Thymus (tissue), 11 donors: ENCODE measurements around the gene ZDHHC12. TPM values are rescaled to one million over a fixed set of nuclear protein-coding genes. Genes with fewer than 3 reads are reported as not detected.

ENCODE experiments used
- DNase-seq, 9 donors: peaks; one replicate each; pipeline ENCODE4 v3.0.0-alpha.2; 2013; ENCODE audit warnings: low spot score in 9 of 9, low read depth in 6 of 9, missing footprints in 1 of 9
- H3K27ac ChIP-seq, 2 donors: one replicate each; pipeline ENCODE4 v1.5.1; 2013; ENCODE audit warnings: control low read depth in 1 of 2, low read depth in 1 of 2, low read length in 1 of 2, mild to moderate bottlenecking in 1 of 2, moderate library complexity in 1 of 2
- H3K27me3 ChIP-seq, 2 donors: one replicate each; pipeline ENCODE4 v1.5.1; 2013; ENCODE audit warnings: low read length in 1 of 2; ENCODE audit not compliant: control insufficient read depth in 2 of 2, insufficient read depth in 1 of 2
- H3K36me3 ChIP-seq, 2 donors: one replicate each; pipeline ENCODE4 v1.5.1; 2013; ENCODE audit warnings: low read length in 1 of 2, mild to moderate bottlenecking in 1 of 2, moderate library complexity in 1 of 2; ENCODE audit not compliant: control insufficient read depth in 2 of 2, insufficient read depth in 2 of 2
- H3K4me1 ChIP-seq, 2 donors: one replicate each; pipeline ENCODE4 v1.5.1; 2013; ENCODE audit warnings: low read length in 2 of 2; ENCODE audit not compliant: control insufficient read depth in 2 of 2, insufficient read depth in 2 of 2
- H3K4me3 ChIP-seq, 2 donors: one replicate each; pipeline ENCODE4 v1.5.1; 2013; ENCODE audit warnings: low read length in 2 of 2, control low read depth in 1 of 2, mild to moderate bottlenecking in 1 of 2
- H3K9me3 ChIP-seq, 2 donors: one replicate each; pipeline ENCODE4 v1.5.1; 2013; ENCODE audit warnings: low read length in 1 of 2, mild to moderate bottlenecking in 1 of 2; ENCODE audit not compliant: control insufficient read depth in 2 of 2, insufficient read depth in 1 of 2
- WGBS: extraction: QIAGEN DNeasy Blood & Tissue Kit; methylation state at CpG from one replicate; pipeline ENCODE4 v1.1.7; 2013; 5-methylcytosine and 5-hydroxymethylcytosine counted together
- polyA plus RNA-seq: library from polyadenylated mRNA; stranded (reverse); fragments of 200-250 nt; gene quantifications from one replicate; pipeline ENCODE4 v1.2.3, GENCODE V29; 2013
- total RNA-seq: library from RNA; stranded (reverse); fragments of 120-200 nt; gene quantifications from one replicate; pipeline ENCODE4 v1.2.4, GENCODE V29; 2013
- donor health status: healthy.

ZDHHC12 gene
- total and polyA plus RNA-seq, 2 donors, result 20.7 to 46.4 TPM

- peak in 5 of 9 donors; percentile 55 to 85 (median 62) for DNase-seq
- 55% methylated on average over 17 of the region's 17 CpGs for WGBS
- H3K4me3 ChIP-seq, result peak overlapping the region; percentile 9 to 16
- H3K27me3 ChIP-seq, result no peaks in the 10 kb centered on the region
- H3K4me1 ChIP-seq, result peaks cover 21 to 48% of the 10 kb centered on the region in 2 donors
- peak overlapping the region; percentile 77 to 94 for H3K27ac ChIP-seq
- peaks cover 0 to 4% of the 10 kb centered on the region in 2 donors for H3K36me3 ChIP-seq
- no peaks in the 10 kb centered on the region for H3K9me3 ChIP-seq
These were observed 38.1 kb downstream of the ZDHHC12 start for GRCh38 chr9:128685636-128686489.

- Histone ChIP-seq H3K9me3 (no peaks in the 10 kb centered on the region), H3K4me3 (peak overlapping the region; percentile 65 to 77), H3K4me1 (peaks cover 21 to 48% of the 10 kb centered on the region in 2 donors), H3K36me3 (no peaks in the 10 kb centered on the region), H3K27me3 (no peaks in the 10 kb centered on the region), H3K27ac (peak overlapping the region; percentile 94 to 96)
- DNase-seq, result peak in 7 of 9 donors; percentile 55 to 89 (median 75)
- 9% methylated on average over 15 of the region's 15 CpGs for WGBS
These were observed 39.4 kb downstream of the ZDHHC12 start for GRCh38 chr9:128684325-128685199.

- peak overlapping the region; percentile 65 to 77 for H3K4me3 ChIP-seq
- H3K27me3 ChIP-seq, result no peaks in the 10 kb centered on the region
- no peaks in the 10 kb centered on the region for H3K9me3 ChIP-seq
- no peaks in the 10 kb centered on the region for H3K36me3 ChIP-seq
- peak overlapping the region; percentile 94 to 96 for H3K27ac ChIP-seq
- peaks cover 21 to 48% of the 10 kb centered on the region in 2 donors for H3K4me1 ChIP-seq
- no peak for DNase-seq
- under 1% methylated on average over 3 of the region's 3 CpGs for WGBS
These were observed 39.9 kb downstream of the ZDHHC12 start for GRCh38 chr9:128684065-128684324.

- H3K4me1 ChIP-seq, result peaks cover 21 to 47% of the 10 kb centered on the region in 2 donors
- 6% methylated on average over 21 of the region's 21 CpGs for WGBS
- peak in 2 of 9 donors; percentile 19 to 37 for DNase-seq
- H3K27ac ChIP-seq, result peak overlapping the region; percentile 49 to 94
- H3K4me3 ChIP-seq, result peak overlapping the region; percentile 65 to 77
- no peaks in the 10 kb centered on the region for H3K36me3 ChIP-seq
- no peaks in the 10 kb centered on the region for H3K27me3 ChIP-seq
- no peaks in the 10 kb centered on the region for H3K9me3 ChIP-seq
These were observed 40.4 kb downstream of the ZDHHC12 start for GRCh38 chr9:128683340-128684064.

GRCh38 chr9:128677794-128678193 lies 46.1 kb downstream of the ZDHHC12 start:
- Histone ChIP-seq H3K27me3 (no peaks in the 10 kb centered on the region), H3K4me3 (no peak overlapping the region), H3K36me3 (no peaks in the 10 kb centered on the region), H3K4me1 (no peaks in the 10 kb centered on the region), H3K27ac (no peak overlapping the region), H3K9me3 (no peaks in the 10 kb centered on the region)
- 97% methylated on average over 10 of the region's 10 CpGs for WGBS
- DNase-seq, result no peak

- H3K4me3 ChIP-seq, result no peak overlapping the region
- no peak for DNase-seq
- H3K9me3 ChIP-seq, result no peaks in the 10 kb centered on the region
- H3K27me3 ChIP-seq, result no peaks in the 10 kb centered on the region
- WGBS, result 99% methylated on average over 4 of the region's 4 CpGs
- no peak overlapping the region for H3K27ac ChIP-seq
- H3K4me1 ChIP-seq, result no peaks in the 10 kb centered on the region
- no peaks in the 10 kb centered on the region for H3K36me3 ChIP-seq
These were observed 48.5 kb downstream of the ZDHHC12 start for GRCh38 chr9:128675382-128675781.

Other genes with a start within 250 kb of the ZDHHC12 start
- 36.8 TPM for gene GLE1, start 219.4 kb downstream of the ZDHHC12 start, total RNA-seq
- gene GLE1, start 219.4 kb downstream of the ZDHHC12 start, polyA plus RNA-seq, result 23.7 TPM
- gene SPTAN1, start 171.5 kb downstream of the ZDHHC12 start, total RNA-seq, result 109 TPM
- gene SPTAN1, start 171.5 kb downstream of the ZDHHC12 start, polyA plus RNA-seq, result 136 TPM
- 56.1 TPM for gene DYNC2I2, start 67.3 kb downstream of the ZDHHC12 start, total RNA-seq
- 37.5 TPM for gene DYNC2I2, start 67.3 kb downstream of the ZDHHC12 start, polyA plus RNA-seq
- gene SET, start 34.9 kb downstream of the ZDHHC12 start, total RNA-seq, result 654 TPM
- gene SET, start 34.9 kb downstream of the ZDHHC12 start, polyA plus RNA-seq, result 177 TPM
- 3.8 TPM for gene PKN3, start 21.6 kb downstream of the ZDHHC12 start, total RNA-seq
- 10.4 TPM for gene PKN3, start 21.6 kb downstream of the ZDHHC12 start, polyA plus RNA-seq
- gene ZER1, start 47.8 kb upstream of the ZDHHC12 start, total RNA-seq, result 11.3 TPM
- 23.0 TPM for gene ZER1, start 47.8 kb upstream of the ZDHHC12 start, polyA plus RNA-seq
- gene TBC1D13, start 63.1 kb upstream of the ZDHHC12 start, total RNA-seq, result 5.0 TPM
- gene TBC1D13, start 63.1 kb upstream of the ZDHHC12 start, polyA plus RNA-seq, result 19.4 TPM
- gene ENDOG, start 94.4 kb upstream of the ZDHHC12 start, total RNA-seq, result 21.5 TPM
- 11.0 TPM for gene ENDOG, start 94.4 kb upstream of the ZDHHC12 start, polyA plus RNA-seq
- 24.3 TPM for gene SPOUT1, start 105.7 kb upstream of the ZDHHC12 start, total RNA-seq
- 48.5 TPM for gene SPOUT1, start 105.7 kb upstream of the ZDHHC12 start, polyA plus RNA-seq
- gene KYAT1, start 157.8 kb upstream of the ZDHHC12 start, total RNA-seq, result 16.1 TPM
- gene KYAT1, start 157.8 kb upstream of the ZDHHC12 start, polyA plus RNA-seq, result 9.9 TPM
- 9.5 TPM for gene LRRC8A, start 158.0 kb upstream of the ZDHHC12 start, total RNA-seq
- 10.3 TPM for gene LRRC8A, start 158.0 kb upstream of the ZDHHC12 start, polyA plus RNA-seq
- gene PHYHD1, start 196.9 kb upstream of the ZDHHC12 start, total RNA-seq, result 9.7 TPM
- gene PHYHD1, start 196.9 kb upstream of the ZDHHC12 start, polyA plus RNA-seq, result 25.6 TPM
- gene DOLK, start 223.5 kb upstream of the ZDHHC12 start, total RNA-seq, result 7.6 TPM
- gene DOLK, start 223.5 kb upstream of the ZDHHC12 start, polyA plus RNA-seq, result 8.0 TPM
- gene NUP188, start 223.6 kb upstream of the ZDHHC12 start, total RNA-seq, result 22.0 TPM
- gene NUP188, start 223.6 kb upstream of the ZDHHC12 start, polyA plus RNA-seq, result 19.2 TPM